ENCODE data around the gene CRIM1.

- TF ChIP-seq CTCF (IDR thresholded peaks at IDR 0.05) (no peak), POLR2AphosphoS5 (IDR thresholded peaks at IDR 0.05) (no peak)
Observed at GRCh38 chr2:36453652-36454051, 98.1 kb downstream of the CRIM1 start.
